Kidney (tissue), 14 donors: Measurements from ENCODE around the gene TMEM91. TPM values are rescaled to one million over a fixed set of nuclear protein-coding genes. Genes with fewer than 3 reads are reported as not detected.
A peak's percentile ranks its signal among the peaks of the same experiment; 100 is the strongest.

ENCODE experiments used
- DNase-seq, 5 donors: peaks; one replicate each; pipeline ENCODE4 v3.0.0-alpha.2; 2013 to 2020
- FAIRE-seq: peaks from 2 replicates; lab custom pipeline; 2012; peaks lifted over from hg19 to GRCh38; lab: Jason Lieb, UNC
- H3K27ac ChIP-seq, 2 donors: one replicate each; pipeline ENCODE4 v1.7.0; 2013; ENCODE audit warnings: low read depth in 2 of 2, low read length in 2 of 2, inconsistent platforms in 1 of 2
- H3K27me3 ChIP-seq: one replicate; pipeline ENCODE4 v1.7.1; 2013; ENCODE audit warnings: low read length, inconsistent platforms; ENCODE audit not compliant: control insufficient read depth, insufficient read depth
- H3K36me3 ChIP-seq, 3 donors: one replicate each; pipeline versions ENCODE4 v1.7.0 to v1.7.1; 2013; ENCODE audit warnings: low read length in 3 of 3, control low read depth in 1 of 3, inconsistent platforms in 1 of 3; ENCODE audit not compliant: insufficient read depth in 3 of 3, control insufficient read depth in 2 of 3
- H3K4me1 ChIP-seq, 3 donors: one replicate each; pipeline versions ENCODE4 v1.7.0 to v1.7.1; 2013; ENCODE audit warnings: low read length in 3 of 3, inconsistent platforms in 1 of 3, low read depth in 1 of 3; ENCODE audit not compliant: control insufficient read depth in 2 of 3, insufficient read depth in 2 of 3
- H3K4me3 ChIP-seq, 3 donors: one replicate each; pipeline versions ENCODE4 v1.7.0 to v1.8.1; 2013; ENCODE audit warnings: low read length in 3 of 3, control low read depth in 1 of 3, inconsistent platforms in 1 of 3
- H3K9ac ChIP-seq, 3 donors: one replicate each; pipeline versions ENCODE4 v1.7.0 to v1.7.1; 2013; ENCODE audit warnings: low read length in 3 of 3, control low read depth in 1 of 3, inconsistent platforms in 1 of 3
- H3K9me3 ChIP-seq, 3 donors: one replicate each; pipeline versions ENCODE4 v1.7.0 to v1.7.1; 2013; ENCODE audit warnings: low read length in 3 of 3, control low read depth in 1 of 3, inconsistent platforms in 1 of 3; ENCODE audit not compliant: control insufficient read depth in 2 of 3, insufficient read depth in 1 of 3
- CTCF ChIP-seq: IDR thresholded peaks from 3 replicates; pipeline ENCODE4 v1.5.1; 2012; ENCODE audit warnings: mild to moderate bottlenecking, moderate library complexity, borderline replicate concordance; ENCODE audit not compliant: insufficient read depth; ENCODE audit errors: extremely low read depth
- intact Hi-C: fragments of 100-400 bp; cut with DNase I; formaldehyde crosslinking; loops from one replicate; pipeline ENCODE4 v1.11.1; 2022
- polyA plus RNA-seq: library from polyadenylated mRNA; stranded (reverse); fragments of 350-450 nt; fragmentation: Illumina TruSeq; extraction: RNeasy Lipid Tissue Mini Kit (QIAGEN cat#74804); gene quantifications from one replicate; pipeline ENCODE4 v1.2.3, GENCODE V29; 2014; ENCODE audit warnings: low read depth, low replicate concordance; ENCODE audit not compliant: insufficient read depth
- total RNA-seq: library from RNA; stranded (reverse); fragmentation: NEBNext Ultra II Directional; extraction: Animal tissue kit (Norgen Biotek cat#: 25700); gene quantifications from one replicate; pipeline ENCODE4 v1.2.1, GENCODE V29; 2021
- donor health status: control.
- donor health status: control.
- donor health status: control.
- donor health status: control.
- donor health status: control.
- donor health status: DM: yes; HTN: yes; CAD: no.
- donor health status: Normal renal cell carcinoma (clear cell type).

Gene TMEM91
- total and polyA plus RNA-seq, 2 donors from 2014 or later = 9.5 to 24.3 TPM

- Histone ChIP-seq H3K9ac (no peak overlapping the region), H3K27ac (no peak overlapping the region), H3K36me3 (peaks cover 4 to 43% (median 24%) of the 10 kb centered on the region in 3 donors), H3K4me1 (peaks cover 0 to 7% (median 0%) of the 10 kb centered on the region in 3 donors), H3K9me3 (no peaks in the 10 kb centered on the region), H3K4me3 (no peak overlapping the region), H3K27me3 (no peaks in the 10 kb centered on the region)
- DNase-seq (peak in 1 of 5 donors; percentile 64), FAIRE-seq (no peak)
- intact Hi-C loops = no loop called here
- no peak for TF ChIP-seq CTCF
These were observed 45.6 kb downstream of the TMEM91 start for GRCh38 chr19:41421973-41422372.

GRCh38 chr19:41422456-41422855 lies 46.1 kb downstream of the TMEM91 start:
- H3K9me3 ChIP-seq = no peaks in the 10 kb centered on the region
- no peak for FAIRE-seq
- TF ChIP-seq CTCF = no peak
- peaks cover 4 to 38% (median 22%) of the 10 kb centered on the region in 3 donors for H3K36me3 ChIP-seq
- peak in 1 of 5 donors; percentile 69 for DNase-seq
- no peak overlapping the region for H3K4me3 ChIP-seq
- H3K4me1 ChIP-seq = peaks cover 0 to 8% (median 0%) of the 10 kb centered on the region in 3 donors
- no peak overlapping the region for H3K9ac ChIP-seq
- intact Hi-C loops = no loop called here
- no peak overlapping the region for H3K27ac ChIP-seq
- H3K27me3 ChIP-seq = no peaks in the 10 kb centered on the region

- Histone ChIP-seq H3K4me3 (no peak overlapping the region), H3K27me3 (no peaks in the 10 kb centered on the region), H3K36me3 (peaks cover 4 to 36% (median 22%) of the 10 kb centered on the region in 3 donors), H3K9ac (no peak overlapping the region), H3K4me1 (peaks cover 0 to 12% (median 0%) of the 10 kb centered on the region in 3 donors), H3K9me3 (no peaks in the 10 kb centered on the region), H3K27ac (no peak overlapping the region)
- DNase-seq = peak in 1 of 5 donors; percentile 62
- TF ChIP-seq CTCF = no peak
- no peak for FAIRE-seq
- intact Hi-C loops = no loop called here
These were observed 46.6 kb downstream of the TMEM91 start for GRCh38 chr19:41422955-41423354.
